ENCODE results near the gene RUFY4.

GRCh38 chr2:218077464-218078216 is 8.6 kb downstream of the RUFY4 start:
- TF ChIP-seq RAD21 (IDR thresholded peaks at IDR 0.05; ENCODE audit: low read depth): no peak
- no peak for TF ChIP-seq EP300 (IDR thresholded peaks at IDR 0.05; ENCODE audit: borderline replicate concordance)

All from Ishikawa (cell line).